ENCODE measurements around the gene PNLIPRP2. TPM values are rescaled to one million over a fixed set of nuclear protein-coding genes. Genes with fewer than 3 reads are reported as not detected.

Gene PNLIPRP2
- total RNA-seq, 1 experiment from 2014 or later = 0.28 TPM

DNA sequence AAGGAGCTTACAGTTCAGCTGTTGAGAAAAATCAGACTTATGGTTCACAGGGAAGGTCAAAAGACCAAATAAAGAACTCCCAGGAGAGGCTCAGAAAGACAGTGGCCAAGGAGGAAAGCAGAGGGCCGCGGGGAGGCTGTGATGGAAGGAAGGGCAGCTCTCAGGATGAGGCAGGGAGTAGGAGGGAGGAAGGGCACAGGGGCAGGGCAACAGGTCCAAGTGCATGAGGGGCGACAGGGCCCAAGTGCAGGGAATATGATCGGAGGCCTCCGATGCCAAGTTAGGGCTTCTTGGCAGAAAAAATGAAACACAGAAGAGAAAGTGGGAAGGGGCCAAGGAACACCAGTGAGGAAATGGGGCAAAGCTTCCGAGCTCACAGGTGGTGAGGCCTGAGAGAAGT lies 13.4 kb upstream of the PNLIPRP2 start:
- ATAC-seq (no peak), DNase-seq (ENCODE audit: low spot score) (no peak)
- TF ChIP-seq ZNF121 (CRISPR knock-in tag; IDR thresholded peaks at IDR 0.05) = no peak
- no peak for TF ChIP-seq ZNF232 (CRISPR knock-in tag; IDR thresholded peaks at IDR 0.05)
- TF ChIP-seq, protein P1, sequence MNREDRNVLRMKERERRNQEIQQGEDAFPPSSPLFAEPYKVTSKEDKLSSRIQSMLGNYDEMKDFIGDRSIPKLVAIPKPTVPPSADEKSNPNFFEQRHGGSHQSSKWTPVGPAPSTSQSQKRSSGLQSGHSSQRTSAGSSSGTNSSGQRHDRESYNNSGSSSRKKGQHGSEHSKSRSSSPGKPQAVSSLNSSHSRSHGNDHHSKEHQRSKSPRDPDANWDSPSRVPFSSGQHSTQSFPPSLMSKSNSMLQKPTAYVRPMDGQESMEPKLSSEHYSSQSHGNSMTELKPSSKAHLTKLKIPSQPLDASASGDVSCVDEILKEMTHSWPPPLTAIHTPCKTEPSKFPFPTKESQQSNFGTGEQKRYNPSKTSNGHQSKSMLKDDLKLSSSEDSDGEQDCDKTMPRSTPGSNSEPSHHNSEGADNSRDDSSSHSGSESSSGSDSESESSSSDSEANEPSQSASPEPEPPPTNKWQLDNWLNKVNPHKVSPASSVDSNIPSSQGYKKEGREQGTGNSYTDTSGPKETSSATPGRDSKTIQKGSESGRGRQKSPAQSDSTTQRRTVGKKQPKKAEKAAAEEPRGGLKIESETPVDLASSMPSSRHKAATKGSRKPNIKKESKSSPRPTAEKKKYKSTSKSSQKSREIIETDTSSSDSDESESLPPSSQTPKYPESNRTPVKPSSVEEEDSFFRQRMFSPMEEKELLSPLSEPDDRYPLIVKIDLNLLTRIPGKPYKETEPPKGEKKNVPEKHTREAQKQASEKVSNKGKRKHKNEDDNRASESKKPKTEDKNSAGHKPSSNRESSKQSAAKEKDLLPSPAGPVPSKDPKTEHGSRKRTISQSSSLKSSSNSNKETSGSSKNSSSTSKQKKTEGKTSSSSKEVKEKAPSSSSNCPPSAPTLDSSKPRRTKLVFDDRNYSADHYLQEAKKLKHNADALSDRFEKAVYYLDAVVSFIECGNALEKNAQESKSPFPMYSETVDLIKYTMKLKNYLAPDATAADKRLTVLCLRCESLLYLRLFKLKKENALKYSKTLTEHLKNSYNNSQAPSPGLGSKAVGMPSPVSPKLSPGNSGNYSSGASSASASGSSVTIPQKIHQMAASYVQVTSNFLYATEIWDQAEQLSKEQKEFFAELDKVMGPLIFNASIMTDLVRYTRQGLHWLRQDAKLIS (CRISPR knock-in tag; IDR thresholded peaks at IDR 0.05; ENCODE audit: borderline replicate concordance) = no peak
- TF ChIP-seq, protein P2, sequence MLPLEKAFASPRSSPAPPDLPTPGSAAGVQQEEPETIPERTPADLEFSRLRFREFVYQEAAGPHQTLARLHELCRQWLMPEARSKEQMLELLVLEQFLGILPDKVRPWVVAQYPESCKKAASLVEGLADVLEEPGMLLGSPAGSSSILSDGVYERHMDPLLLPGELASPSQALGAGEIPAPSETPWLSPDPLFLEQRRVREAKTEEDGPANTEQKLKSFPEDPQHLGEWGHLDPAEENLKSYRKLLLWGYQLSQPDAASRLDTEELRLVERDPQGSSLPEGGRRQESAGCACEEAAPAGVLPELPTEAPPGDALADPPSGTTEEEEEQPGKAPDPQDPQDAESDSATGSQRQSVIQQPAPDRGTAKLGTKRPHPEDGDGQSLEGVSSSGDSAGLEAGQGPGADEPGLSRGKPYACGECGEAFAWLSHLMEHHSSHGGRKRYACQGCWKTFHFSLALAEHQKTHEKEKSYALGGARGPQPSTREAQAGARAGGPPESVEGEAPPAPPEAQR (CRISPR knock-in tag; IDR thresholded peaks at IDR 0.05) = no peak
- TF ChIP-seq PRRX2 (CRISPR knock-in tag; IDR thresholded peaks at IDR 0.05) = no peak
- TF ChIP-seq, protein P3, sequence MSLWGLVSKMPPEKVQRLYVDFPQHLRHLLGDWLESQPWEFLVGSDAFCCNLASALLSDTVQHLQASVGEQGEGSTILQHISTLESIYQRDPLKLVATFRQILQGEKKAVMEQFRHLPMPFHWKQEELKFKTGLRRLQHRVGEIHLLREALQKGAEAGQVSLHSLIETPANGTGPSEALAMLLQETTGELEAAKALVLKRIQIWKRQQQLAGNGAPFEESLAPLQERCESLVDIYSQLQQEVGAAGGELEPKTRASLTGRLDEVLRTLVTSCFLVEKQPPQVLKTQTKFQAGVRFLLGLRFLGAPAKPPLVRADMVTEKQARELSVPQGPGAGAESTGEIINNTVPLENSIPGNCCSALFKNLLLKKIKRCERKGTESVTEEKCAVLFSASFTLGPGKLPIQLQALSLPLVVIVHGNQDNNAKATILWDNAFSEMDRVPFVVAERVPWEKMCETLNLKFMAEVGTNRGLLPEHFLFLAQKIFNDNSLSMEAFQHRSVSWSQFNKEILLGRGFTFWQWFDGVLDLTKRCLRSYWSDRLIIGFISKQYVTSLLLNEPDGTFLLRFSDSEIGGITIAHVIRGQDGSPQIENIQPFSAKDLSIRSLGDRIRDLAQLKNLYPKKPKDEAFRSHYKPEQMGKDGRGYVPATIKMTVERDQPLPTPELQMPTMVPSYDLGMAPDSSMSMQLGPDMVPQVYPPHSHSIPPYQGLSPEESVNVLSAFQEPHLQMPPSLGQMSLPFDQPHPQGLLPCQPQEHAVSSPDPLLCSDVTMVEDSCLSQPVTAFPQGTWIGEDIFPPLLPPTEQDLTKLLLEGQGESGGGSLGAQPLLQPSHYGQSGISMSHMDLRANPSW (CRISPR knock-in tag; conservative IDR thresholded peaks at IDR 0.05; ENCODE audit: low read depth) = no peak
- TF ChIP-seq, protein P4, sequence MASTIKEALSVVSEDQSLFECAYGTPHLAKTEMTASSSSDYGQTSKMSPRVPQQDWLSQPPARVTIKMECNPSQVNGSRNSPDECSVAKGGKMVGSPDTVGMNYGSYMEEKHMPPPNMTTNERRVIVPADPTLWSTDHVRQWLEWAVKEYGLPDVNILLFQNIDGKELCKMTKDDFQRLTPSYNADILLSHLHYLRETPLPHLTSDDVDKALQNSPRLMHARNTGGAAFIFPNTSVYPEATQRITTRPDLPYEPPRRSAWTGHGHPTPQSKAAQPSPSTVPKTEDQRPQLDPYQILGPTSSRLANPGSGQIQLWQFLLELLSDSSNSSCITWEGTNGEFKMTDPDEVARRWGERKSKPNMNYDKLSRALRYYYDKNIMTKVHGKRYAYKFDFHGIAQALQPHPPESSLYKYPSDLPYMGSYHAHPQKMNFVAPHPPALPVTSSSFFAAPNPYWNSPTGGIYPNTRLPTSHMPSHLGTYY (CRISPR knock-in tag; IDR thresholded peaks at IDR 0.05) = no peak
- TF ChIP-seq OVOL2 (CRISPR knock-in tag; IDR thresholded peaks at IDR 0.05; ENCODE audit: borderline replicate concordance) = no peak
- no peak for TF ChIP-seq GABPB1 (CRISPR knock-in tag; IDR thresholded peaks at IDR 0.05)
- TF ChIP-seq ZBTB21 (CRISPR knock-in tag; IDR thresholded peaks at IDR 0.05; ENCODE audit: borderline replicate concordance) = no peak
- TF ChIP-seq, protein P5, sequence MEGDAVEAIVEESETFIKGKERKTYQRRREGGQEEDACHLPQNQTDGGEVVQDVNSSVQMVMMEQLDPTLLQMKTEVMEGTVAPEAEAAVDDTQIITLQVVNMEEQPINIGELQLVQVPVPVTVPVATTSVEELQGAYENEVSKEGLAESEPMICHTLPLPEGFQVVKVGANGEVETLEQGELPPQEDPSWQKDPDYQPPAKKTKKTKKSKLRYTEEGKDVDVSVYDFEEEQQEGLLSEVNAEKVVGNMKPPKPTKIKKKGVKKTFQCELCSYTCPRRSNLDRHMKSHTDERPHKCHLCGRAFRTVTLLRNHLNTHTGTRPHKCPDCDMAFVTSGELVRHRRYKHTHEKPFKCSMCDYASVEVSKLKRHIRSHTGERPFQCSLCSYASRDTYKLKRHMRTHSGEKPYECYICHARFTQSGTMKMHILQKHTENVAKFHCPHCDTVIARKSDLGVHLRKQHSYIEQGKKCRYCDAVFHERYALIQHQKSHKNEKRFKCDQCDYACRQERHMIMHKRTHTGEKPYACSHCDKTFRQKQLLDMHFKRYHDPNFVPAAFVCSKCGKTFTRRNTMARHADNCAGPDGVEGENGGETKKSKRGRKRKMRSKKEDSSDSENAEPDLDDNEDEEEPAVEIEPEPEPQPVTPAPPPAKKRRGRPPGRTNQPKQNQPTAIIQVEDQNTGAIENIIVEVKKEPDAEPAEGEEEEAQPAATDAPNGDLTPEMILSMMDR (IDR thresholded peaks at IDR 0.05) = no peak
- TF ChIP-seq SMAD3 (CRISPR knock-in tag; IDR thresholded peaks at IDR 0.05; ENCODE audit: borderline replicate concordance) = no peak
- TF ChIP-seq, protein P6, sequence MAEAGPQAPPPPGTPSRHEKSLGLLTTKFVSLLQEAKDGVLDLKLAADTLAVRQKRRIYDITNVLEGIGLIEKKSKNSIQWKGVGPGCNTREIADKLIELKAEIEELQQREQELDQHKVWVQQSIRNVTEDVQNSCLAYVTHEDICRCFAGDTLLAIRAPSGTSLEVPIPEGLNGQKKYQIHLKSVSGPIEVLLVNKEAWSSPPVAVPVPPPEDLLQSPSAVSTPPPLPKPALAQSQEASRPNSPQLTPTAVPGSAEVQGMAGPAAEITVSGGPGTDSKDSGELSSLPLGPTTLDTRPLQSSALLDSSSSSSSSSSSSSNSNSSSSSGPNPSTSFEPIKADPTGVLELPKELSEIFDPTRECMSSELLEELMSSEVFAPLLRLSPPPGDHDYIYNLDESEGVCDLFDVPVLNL (CRISPR knock-in tag; IDR thresholded peaks at IDR 0.05; ENCODE audit: borderline replicate concordance, low read depth) = no peak
- TF ChIP-seq ESRRA (CRISPR knock-in tag; IDR thresholded peaks at IDR 0.05; ENCODE audit: borderline replicate concordance) = no peak
- CTCF ChIA-PET = interaction anchor here (0.8 kb wide), 1 partner anchor 137 kb away, joined by 3 read pairs; no protein-coding TSS in a partner anchor
- peaks cover 18% of the 10 kb centered on the region for H3K27me3 Mint-ChIP-seq (ENCODE audit: low read depth)
- no peaks in the 10 kb centered on the region for H3K9me3 Mint-ChIP-seq
- H3K36me3 Mint-ChIP-seq = no peaks in the 10 kb centered on the region
- no peak overlapping the region for H3K4me3 Mint-ChIP-seq
- H3K4me1 Mint-ChIP-seq = peaks cover 9% of the 10 kb centered on the region
- no peak overlapping the region for H3K27ac Mint-ChIP-seq
- POLR2A ChIA-PET = no interaction called here
